GM13976 (cell line): ENCODE data around the gene ANKRD40.
"Not testable (repeated sequence)": the region's sequence is repeated elsewhere in the genome, so short reads cannot be mapped to it uniquely, and the experiment has no call there.

Experiments used
- DNase-seq: peaks from one replicate; pipeline ENCODE4 v3.0.0; 2012; ENCODE audit warnings: low spot score
- CTCF ChIP-seq: IDR thresholded peaks from 2 replicates; pipeline ENCODE4 v1.5.1; 2012; ENCODE audit warnings: borderline replicate concordance, mild to moderate bottlenecking; ENCODE audit not compliant: insufficient read depth; ENCODE audit errors: extremely low read depth, missing control alignments, control extremely low read depth
- in situ Hi-C: fragments of 300-500 bp; cut with MboI; formaldehyde crosslinking; loops from one replicate; pipeline ENCODE4 v1.12.0; 2022; ENCODE audit warnings: low sequenced_read_pairs, mixed read lengths, inconsistent platforms; ENCODE audit not compliant: unreplicated experiment

Gene ANKRD40

GRCh38 chr17:50710025-50710424 is 2.3 kb upstream of the ANKRD40 start:
- in situ Hi-C loops = no loop called here
- no peak for DNase-seq
- TF ChIP-seq CTCF = no peak

GRCh38 chr17:50709053-50709452 is 1.3 kb upstream of the ANKRD40 start:
- DNase-seq, in situ Hi-C loops: not testable (repeated sequence)

- in situ Hi-C loops = no loop called here
- TF ChIP-seq CTCF = no peak
- no peak for DNase-seq
Measured at GRCh38 chr17:50708050-50709000, 611 bp upstream of the ANKRD40 start.

- no peak for TF ChIP-seq CTCF
- in situ Hi-C loops = no loop called here
- no peak for DNase-seq
Measured at GRCh38 chr17:50703162-50703561, 4.6 kb downstream of the ANKRD40 start.

- in situ Hi-C loops = no loop called here
- DNase-seq = no peak
- TF ChIP-seq CTCF = no peak
Measured at GRCh38 chr17:50699410-50699809, 8.3 kb downstream of the ANKRD40 start.

GRCh38 chr17:50697663-50698272 is 9.9 kb downstream of the ANKRD40 start:
- DNase-seq = no peak
- in situ Hi-C loops = no loop called here
- no peak for TF ChIP-seq CTCF

GRCh38 chr17:50697062-50697461 is 10.7 kb downstream of the ANKRD40 start:
- no peak for TF ChIP-seq CTCF
- in situ Hi-C loops = no loop called here
- DNase-seq = no peak
